Measurements from ENCODE around the gene IL6.
"Not testable (repeated sequence)": the region's sequence is repeated elsewhere in the genome, so short reads cannot be mapped to it uniquely, and the experiment has no call there.

Gene IL6

DNA sequence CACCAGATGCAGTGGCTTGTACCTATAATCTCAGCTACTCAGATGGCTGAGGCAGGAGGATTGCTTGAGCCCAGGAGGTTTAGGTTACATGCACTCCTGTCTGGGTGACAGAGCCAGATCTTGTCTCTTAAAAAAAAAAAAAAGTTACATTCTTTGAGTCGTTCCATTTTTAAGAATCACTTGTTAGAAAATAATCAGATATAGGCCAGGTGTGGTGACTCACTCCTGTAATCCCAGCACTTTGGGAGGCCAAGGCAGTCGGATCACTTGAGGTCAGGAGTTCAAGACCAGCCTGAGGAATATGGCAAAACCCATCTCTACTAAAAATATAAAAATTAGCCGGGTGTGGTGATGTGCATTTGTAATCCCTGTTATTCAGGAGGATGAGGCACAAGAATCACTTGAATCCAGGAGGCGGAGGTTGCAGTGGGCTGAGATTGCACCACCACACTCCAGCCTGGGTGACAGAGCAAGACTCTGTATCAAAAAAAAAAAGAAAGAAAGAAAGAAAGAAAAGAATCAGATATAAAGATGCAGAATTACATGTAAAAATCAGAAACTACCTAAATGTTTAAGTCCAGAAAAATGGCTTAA lies 52.8 kb downstream of the IL6 start:
- DNase-seq (ENCODE audit: extremely low read depth in 1 of 2, low read depth in 1 of 2): not testable (repeated sequence)

DNA sequence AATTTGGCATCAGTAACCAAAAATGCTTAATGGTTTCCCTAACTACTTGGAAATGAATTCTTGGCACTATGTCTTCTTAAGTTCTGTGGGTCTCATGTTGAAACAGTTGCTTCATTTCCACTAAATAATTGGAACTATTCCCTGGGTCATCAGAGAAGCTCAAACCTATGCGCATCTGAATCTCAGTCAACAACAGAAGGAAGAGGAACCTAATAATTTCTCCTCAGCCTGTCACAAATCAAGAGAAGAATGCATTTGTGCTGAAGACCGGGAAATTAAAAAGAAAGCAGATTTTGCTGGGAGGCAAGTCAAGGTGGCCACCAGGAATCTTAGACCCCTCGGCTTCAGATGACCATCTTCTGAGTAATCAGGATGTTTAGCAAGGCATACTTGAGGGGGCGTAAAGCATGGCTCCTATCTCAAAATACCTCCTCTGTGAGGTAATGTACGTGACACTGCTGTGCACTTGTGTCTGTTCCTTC lies 54.3 kb downstream of the IL6 start:
- DNase-seq (ENCODE audit: extremely low read depth in 1 of 2, low read depth in 1 of 2): no peak

All from stimulated activated CD8-positive, alpha-beta memory T cell treated with anti-CD3 and anti-CD28 coated beads, Interleukin-7, amount 100 ng/mL, for 48 hours (primary cell).